ENCODE results near the gene EVI2A. TPM values are rescaled to one million over a fixed set of nuclear protein-coding genes. Genes with fewer than 3 reads are reported as not detected.
"Not testable (repeated sequence)": the region's sequence is repeated elsewhere in the genome, so short reads cannot be mapped to it uniquely, and the experiment has no call there.

The EVI2A gene
- total RNA-seq, 1 experiment from 2014 or later = not detected

DNA sequence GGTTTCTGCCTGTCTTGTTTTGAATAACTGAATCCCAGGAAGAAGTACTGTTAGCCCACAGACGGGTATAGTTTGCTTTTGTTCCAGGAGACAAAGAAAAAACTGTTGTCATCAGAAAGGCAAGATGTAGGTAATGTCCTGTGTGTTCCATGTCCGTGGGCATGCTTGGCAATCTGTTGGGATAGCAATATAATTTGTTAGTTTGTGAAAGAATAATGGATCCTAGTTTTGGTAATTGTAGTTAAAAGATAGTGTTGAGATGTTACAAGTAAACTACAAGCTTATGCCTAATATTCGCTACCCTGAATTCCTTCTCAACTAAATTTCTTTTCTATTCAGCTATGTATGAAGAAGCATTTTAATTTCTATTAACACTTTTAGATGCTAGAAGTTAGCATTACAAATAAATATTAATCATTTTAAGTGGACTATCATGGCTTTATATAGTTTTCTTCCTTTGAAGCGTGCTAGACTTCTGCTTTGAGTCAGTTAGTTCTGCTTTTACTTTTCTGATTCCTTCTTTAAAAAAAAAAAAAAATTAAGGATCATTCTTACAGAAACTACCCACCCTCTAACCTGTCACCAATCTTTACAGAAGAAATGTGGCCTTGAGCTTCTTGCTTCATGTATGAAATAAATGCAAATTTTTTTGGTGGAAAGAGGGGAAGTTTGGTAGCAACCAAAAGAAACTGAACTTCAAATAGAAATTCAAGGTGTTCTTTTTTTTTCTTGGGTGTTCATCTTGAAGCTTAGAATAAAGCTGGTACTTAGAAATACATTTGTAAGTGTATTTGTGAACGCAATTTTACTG lies 2.4 kb downstream of the EVI2A start:
- CTCF ChIA-PET = no interaction called here
- TF ChIP-seq, protein P1, sequence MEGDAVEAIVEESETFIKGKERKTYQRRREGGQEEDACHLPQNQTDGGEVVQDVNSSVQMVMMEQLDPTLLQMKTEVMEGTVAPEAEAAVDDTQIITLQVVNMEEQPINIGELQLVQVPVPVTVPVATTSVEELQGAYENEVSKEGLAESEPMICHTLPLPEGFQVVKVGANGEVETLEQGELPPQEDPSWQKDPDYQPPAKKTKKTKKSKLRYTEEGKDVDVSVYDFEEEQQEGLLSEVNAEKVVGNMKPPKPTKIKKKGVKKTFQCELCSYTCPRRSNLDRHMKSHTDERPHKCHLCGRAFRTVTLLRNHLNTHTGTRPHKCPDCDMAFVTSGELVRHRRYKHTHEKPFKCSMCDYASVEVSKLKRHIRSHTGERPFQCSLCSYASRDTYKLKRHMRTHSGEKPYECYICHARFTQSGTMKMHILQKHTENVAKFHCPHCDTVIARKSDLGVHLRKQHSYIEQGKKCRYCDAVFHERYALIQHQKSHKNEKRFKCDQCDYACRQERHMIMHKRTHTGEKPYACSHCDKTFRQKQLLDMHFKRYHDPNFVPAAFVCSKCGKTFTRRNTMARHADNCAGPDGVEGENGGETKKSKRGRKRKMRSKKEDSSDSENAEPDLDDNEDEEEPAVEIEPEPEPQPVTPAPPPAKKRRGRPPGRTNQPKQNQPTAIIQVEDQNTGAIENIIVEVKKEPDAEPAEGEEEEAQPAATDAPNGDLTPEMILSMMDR (IDR thresholded peaks at IDR 0.05; ENCODE audit: unreplicated experiment) = no peak
- Mint-ChIP-seq H3K4me3 (ENCODE audit: low read depth, unreplicated experiment) (no peak overlapping the region), H3K27me3 (ENCODE audit: unreplicated experiment) (no peaks in the 10 kb centered on the region), H3K9me3 (ENCODE audit: low read depth, unreplicated experiment) (no peaks in the 10 kb centered on the region), H3K27ac (ENCODE audit: unreplicated experiment) (no peak overlapping the region), H3K4me1 (ENCODE audit: low read depth, unreplicated experiment) (no peaks in the 10 kb centered on the region), H3K36me3 (ENCODE audit: insufficient read depth, unreplicated experiment) (no peaks in the 10 kb centered on the region)
- no TSS peak for BruUV-seq (replicated peaks)
- intact Hi-C loops (cut with micrococcal nuclease; ENCODE audit: unreplicated experiment) = no loop called here
- no peak for DNase-seq

DNA sequence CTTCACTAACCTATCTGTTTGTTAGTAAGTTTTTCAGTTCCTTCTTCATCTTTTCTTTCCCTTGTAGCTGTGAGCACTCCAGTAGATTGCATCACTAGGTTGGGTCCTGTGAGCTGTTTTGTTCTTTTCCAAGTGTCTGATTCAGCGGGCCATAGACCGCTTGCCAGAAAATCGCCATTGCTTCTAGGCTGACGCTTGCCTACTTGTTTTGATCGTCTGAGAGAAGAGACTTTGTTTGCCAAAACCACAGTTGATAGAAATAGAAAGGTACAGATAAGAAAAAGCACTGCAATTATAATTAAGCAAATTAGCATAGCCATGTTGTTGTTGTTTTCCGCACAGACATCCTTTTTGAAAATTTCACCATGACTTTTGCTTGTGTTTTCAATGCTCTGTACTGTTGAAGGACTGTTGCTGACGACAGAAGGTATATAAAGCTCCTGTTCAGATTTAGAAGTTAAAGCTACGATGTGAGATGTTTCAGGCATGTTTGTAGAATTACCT lies 3.1 kb downstream of the EVI2A start:
- H3K27ac Mint-ChIP-seq (ENCODE audit: unreplicated experiment) = peak overlapping the region; percentile 14
- CTCF ChIA-PET = no interaction called here
- intact Hi-C loops (cut with micrococcal nuclease; ENCODE audit: unreplicated experiment) = no loop called here

DNA sequence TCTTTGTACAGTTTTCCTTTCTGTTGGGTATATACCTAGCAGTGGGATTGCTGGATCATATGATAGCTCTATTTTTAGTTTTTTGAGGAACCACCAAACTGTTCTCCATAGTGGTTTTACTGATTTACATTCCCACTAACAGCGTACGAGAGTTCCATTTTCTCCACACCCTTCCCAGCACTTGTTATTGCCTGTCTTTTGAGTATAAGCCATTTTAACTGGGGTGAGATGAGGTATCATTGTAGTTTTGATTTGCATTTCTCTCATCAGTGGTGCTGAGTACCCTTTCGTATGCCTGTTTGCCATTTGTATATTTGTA lies 6.7 kb downstream of the EVI2A start:
- TF ChIP-seq, protein P1 (IDR thresholded peaks at IDR 0.05; ENCODE audit: unreplicated experiment) = no peak
- DNase-seq = no peak
- no peak overlapping the region for H3K27ac Mint-ChIP-seq (ENCODE audit: unreplicated experiment)
- no peaks in the 10 kb centered on the region for H3K27me3 Mint-ChIP-seq (ENCODE audit: unreplicated experiment)
- H3K4me3 Mint-ChIP-seq (ENCODE audit: low read depth, unreplicated experiment) = no peak overlapping the region
- H3K36me3 Mint-ChIP-seq (ENCODE audit: insufficient read depth, unreplicated experiment) = no peaks in the 10 kb centered on the region
- CTCF ChIA-PET = no interaction called here
- no peaks in the 10 kb centered on the region for H3K9me3 Mint-ChIP-seq (ENCODE audit: low read depth, unreplicated experiment)
- no peaks in the 10 kb centered on the region for H3K4me1 Mint-ChIP-seq (ENCODE audit: low read depth, unreplicated experiment)
- no TSS peak for BruUV-seq (replicated peaks)
- intact Hi-C loops (cut with micrococcal nuclease; ENCODE audit: unreplicated experiment) = no loop called here

More for the DNA sequence above, 3.1 kb downstream of the EVI2A start:
- no peaks in the 10 kb centered on the region for H3K4me1 Mint-ChIP-seq (ENCODE audit: low read depth, unreplicated experiment)
- no peaks in the 10 kb centered on the region for H3K27me3 Mint-ChIP-seq (ENCODE audit: unreplicated experiment)
- no peak for DNase-seq
- TF ChIP-seq, protein P1 (IDR thresholded peaks at IDR 0.05; ENCODE audit: unreplicated experiment) = no peak
- H3K36me3 Mint-ChIP-seq (ENCODE audit: insufficient read depth, unreplicated experiment) = no peaks in the 10 kb centered on the region
- no peaks in the 10 kb centered on the region for H3K9me3 Mint-ChIP-seq (ENCODE audit: low read depth, unreplicated experiment)
- H3K4me3 Mint-ChIP-seq (ENCODE audit: low read depth, unreplicated experiment) = no peak overlapping the region
- no TSS peak for BruUV-seq (replicated peaks)

DNA sequence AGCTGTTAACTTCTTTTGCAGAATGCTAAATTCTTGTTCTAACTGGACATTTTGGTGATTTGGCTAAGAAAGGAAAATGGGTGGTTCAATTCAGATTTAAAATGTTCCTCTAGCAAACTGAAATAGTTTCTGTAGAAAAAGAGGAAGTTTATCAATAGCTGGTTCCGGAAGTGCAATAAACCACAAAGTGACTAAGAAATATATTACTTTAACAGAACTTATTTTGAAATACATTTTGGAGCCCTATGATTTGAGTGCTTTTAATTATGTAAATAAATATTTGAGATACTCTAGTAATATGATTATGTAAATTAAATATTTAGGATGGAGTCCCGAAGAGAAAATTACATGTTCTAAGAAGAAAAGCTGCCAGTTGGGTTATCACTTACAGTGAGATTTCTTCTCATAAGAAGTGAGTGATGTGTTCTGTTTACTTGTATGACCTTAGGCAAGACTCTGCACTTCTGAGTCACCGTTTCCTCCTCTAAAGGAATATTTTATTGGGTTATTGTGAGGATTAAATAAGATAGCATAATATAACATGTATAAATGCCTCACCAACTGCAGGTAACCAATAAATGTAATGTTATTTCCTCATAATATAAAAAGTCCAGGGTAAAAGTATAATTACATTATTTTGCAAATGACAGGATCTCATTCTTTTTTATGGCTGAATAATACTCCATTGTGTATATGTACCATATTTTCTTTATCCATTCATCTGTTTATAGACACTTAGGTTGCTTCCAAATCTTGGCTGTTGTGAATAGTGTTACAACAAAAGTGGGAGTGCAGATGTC lies 7.2 kb downstream of the EVI2A start, which contains the start of gene EVI2B:
EVI2B (minus strand) TSS at position 73 of the 800 bp plus-strand sequence. CDS start 8,445 bp downstream, outside the sequence.
- Mint-ChIP-seq H3K9me3 (ENCODE audit: low read depth, unreplicated experiment) (no peaks in the 10 kb centered on the region), H3K4me3 (ENCODE audit: low read depth, unreplicated experiment) (no peak within 1 kb of the TSS), H3K27ac (ENCODE audit: unreplicated experiment) (peak within 1 kb of the TSS; percentile 15), H3K36me3 (ENCODE audit: insufficient read depth, unreplicated experiment) (no peaks in the 10 kb centered on the region), H3K27me3 (ENCODE audit: unreplicated experiment) (no peaks in the 10 kb centered on the region), H3K4me1 (ENCODE audit: low read depth, unreplicated experiment) (no peaks in the 10 kb centered on the region)
- DNase-seq = no peak
- TF ChIP-seq, protein P1 (IDR thresholded peaks at IDR 0.05; ENCODE audit: unreplicated experiment) = no peak
- no TSS peak for BruUV-seq (replicated peaks)
- intact Hi-C loops (cut with micrococcal nuclease; ENCODE audit: unreplicated experiment) = no loop called here
- CTCF ChIA-PET = no interaction called here

DNA sequence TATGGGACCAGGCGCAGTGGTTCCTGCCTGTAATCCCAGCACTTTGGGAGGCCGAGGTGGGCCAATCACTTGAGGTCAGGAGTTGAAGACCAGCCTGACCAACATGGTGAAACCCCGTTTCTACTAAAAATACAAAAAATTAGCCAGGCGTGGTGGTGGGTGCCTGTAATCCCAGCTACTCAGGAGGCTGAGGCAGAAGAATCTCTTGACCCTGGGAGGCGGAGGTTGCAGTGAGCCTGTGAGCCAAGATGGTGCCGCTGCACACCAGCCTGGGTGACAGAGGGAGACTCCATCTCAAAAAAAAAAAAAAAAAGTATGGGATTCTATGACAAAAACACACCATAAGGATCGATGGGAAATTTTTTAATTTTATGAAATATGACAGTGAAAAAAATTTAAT lies 9.2 kb downstream of the EVI2A start:
- H3K27ac Mint-ChIP-seq (ENCODE audit: unreplicated experiment); DNase-seq; H3K4me3 Mint-ChIP-seq (ENCODE audit: low read depth, unreplicated experiment); H3K9me3 Mint-ChIP-seq (ENCODE audit: low read depth, unreplicated experiment); intact Hi-C loops (cut with micrococcal nuclease; ENCODE audit: unreplicated experiment); CTCF ChIA-PET; H3K36me3 Mint-ChIP-seq (ENCODE audit: insufficient read depth, unreplicated experiment); H3K4me1 Mint-ChIP-seq (ENCODE audit: low read depth, unreplicated experiment); BruUV-seq (replicated peaks); H3K27me3 Mint-ChIP-seq (ENCODE audit: unreplicated experiment): not testable (repeated sequence)

All from Calu3 (cell line).